ENCODE results near the gene SOBP. TPM values are rescaled to one million over a fixed set of nuclear protein-coding genes. Genes with fewer than 3 reads are reported as not detected.

SOBP gene
- total and polyA plus RNA-seq, 2 experiments from 2014 or later: 1.5 to 3.0 TPM

GRCh38 chr6:107636486-107636885, 146.6 kb downstream of the SOBP start:
- Mint-ChIP-seq H3K27me3 (ENCODE audit: insufficient read depth, low read depth, poor library complexity) (peaks cover 27% of the 10 kb centered on the region), H3K4me1 (peaks cover 11% of the 10 kb centered on the region), H3K9me3 (no peaks in the 10 kb centered on the region), H3K4me3 (no peak overlapping the region), H3K27ac (no peak overlapping the region), H3K36me3 (ENCODE audit: low read depth) (no peaks in the 10 kb centered on the region)
- H3K4me1 ChIP-seq (ENCODE audit: insufficient read depth): no peaks in the 10 kb centered on the region; the same call in 1 of the 2 replicates
- H3K4me2 ChIP-seq: no peak overlapping the region
- peak; percentile 71 for DNase-seq (ENCODE audit: low spot score)
- H3F3A ChIP-seq (replicated peaks; ENCODE audit: low read depth): peaks cover 12% of the 10 kb centered on the region; the same call in 1 of the 2 replicates
- H3K36me3 ChIP-seq (ENCODE audit: insufficient read depth): no peaks in the 10 kb centered on the region
- ATAC-seq: peak; percentile 53
- peaks cover 43% of the 10 kb centered on the region for H3K27me3 ChIP-seq (ENCODE audit: insufficient read depth)
- no peak overlapping the region for H3K27ac ChIP-seq (ENCODE audit: low read depth)
- H3K9me2 ChIP-seq (ENCODE audit: insufficient read depth): no peaks in the 10 kb centered on the region
- TF ChIP-seq STAT1 (IDR thresholded peaks at IDR 0.05; ENCODE audit: unreplicated experiment) (no peak), POLR2AphosphoS5 (IDR thresholded peaks at IDR 0.05; ENCODE audit: low read depth) (no peak), ZNF331 (CRISPR knock-in tag; IDR thresholded peaks at IDR 0.05; ENCODE audit: low read depth) (no peak), EZH2 (IDR thresholded peaks at IDR 0.05; ENCODE audit: low read depth, unreplicated experiment) (no peak), CTCF (conservative IDR thresholded peaks at IDR 0.05; ENCODE audit: low read depth in 2 of 2) (peak; percentile 68 to 82)
- no peak overlapping the region for H2AFZ ChIP-seq
- no peaks in the 10 kb centered on the region for H3K79me2 ChIP-seq (replicated peaks; ENCODE audit: insufficient read depth)
- no peaks in the 10 kb centered on the region for H4K20me1 ChIP-seq (replicated peaks; ENCODE audit: insufficient read depth)
- no peak overlapping the region for H3K4me3 ChIP-seq

GRCh38 chr6:107637316-107638315, 147.7 kb downstream of the SOBP start:
- H3K9me2 ChIP-seq (ENCODE audit: insufficient read depth): no peaks in the 10 kb centered on the region
- H3K4me1 ChIP-seq (ENCODE audit: insufficient read depth): peaks cover 5% of the 10 kb centered on the region
- Mint-ChIP-seq H3K27ac (no peak overlapping the region), H3K27me3 (ENCODE audit: insufficient read depth, low read depth, poor library complexity) (peaks cover 27% of the 10 kb centered on the region), H3K9me3 (no peaks in the 10 kb centered on the region), H3K36me3 (ENCODE audit: low read depth) (no peaks in the 10 kb centered on the region), H3K4me3 (no peak overlapping the region), H3K4me1 (peaks cover 11% of the 10 kb centered on the region)
- H3K27me3 ChIP-seq (ENCODE audit: insufficient read depth): peaks cover 33% of the 10 kb centered on the region
- no peak for DNase-seq (ENCODE audit: low spot score)
- H3K4me3 ChIP-seq: no peak overlapping the region
- H3K79me2 ChIP-seq (replicated peaks; ENCODE audit: insufficient read depth): no peaks in the 10 kb centered on the region
- no peak for ATAC-seq
- peaks cover 12% of the 10 kb centered on the region; the same call in 1 of the 2 replicates for H3F3A ChIP-seq (replicated peaks; ENCODE audit: low read depth)
- H3K36me3 ChIP-seq (ENCODE audit: insufficient read depth): no peaks in the 10 kb centered on the region
- no peaks in the 10 kb centered on the region for H4K20me1 ChIP-seq (replicated peaks; ENCODE audit: insufficient read depth)
- no peak overlapping the region for H3K4me2 ChIP-seq
- H2AFZ ChIP-seq: no peak overlapping the region
- H3K27ac ChIP-seq (ENCODE audit: low read depth): no peak overlapping the region
- TF ChIP-seq ETS1 (IDR thresholded peaks at IDR 0.05): no peak
- TF ChIP-seq JUNB (IDR thresholded peaks at IDR 0.05; ENCODE audit: unreplicated experiment): no peak
- TF ChIP-seq CREB1 (CRISPR knock-in tag; IDR thresholded peaks at IDR 0.05; ENCODE audit: low read depth): no peak
- no peak for TF ChIP-seq ZNF331 (CRISPR knock-in tag; IDR thresholded peaks at IDR 0.05; ENCODE audit: low read depth)
- no peak for TF ChIP-seq REST (IDR thresholded peaks at IDR 0.05; ENCODE audit: unreplicated experiment)
- no peak for TF ChIP-seq EZH2phosphoT487 (IDR thresholded peaks at IDR 0.05; ENCODE audit: unreplicated experiment)
- no peak for TF ChIP-seq POLR2AphosphoS5 (IDR thresholded peaks at IDR 0.05; ENCODE audit: low read depth)
- TF ChIP-seq CTCF (conservative IDR thresholded peaks at IDR 0.05; ENCODE audit: low read depth in 2 of 2): no peak
- no peak for TF ChIP-seq NANOG (IDR thresholded peaks at IDR 0.05; ENCODE audit: borderline replicate concordance)
